Right lung (tissue), 5 donors: ENCODE measurements around the gene ZC3H13. TPM values are rescaled to one million over a fixed set of nuclear protein-coding genes. Genes with fewer than 3 reads are reported as not detected.
A peak's percentile ranks its signal among the peaks of the same experiment; 100 is the strongest.

Source experiments
- DNase-seq, 2 donors: peaks; one replicate each; pipeline ENCODE4 v3.0.0-alpha.2; 2013
- polyA plus RNA-seq, 5 donors: library from polyadenylated mRNA; unstranded; fragments of 120-200 nt; gene quantifications; one replicate each; pipeline versions ENCODE4 v1.2.1 to v1.2.3, GENCODE V29; 2013; ENCODE audit warnings: inconsistent platforms in 1 of 5, low replicate concordance in 1 of 5; ENCODE audit not compliant: insufficient read length in 5 of 5, insufficient read depth in 1 of 5

ZC3H13 gene
- polyA plus RNA-seq, 5 donors = 44.4 to 73.2 (median 64.5) TPM

- no peak for DNase-seq
These were observed 10.7 kb upstream of the ZC3H13 start for GRCh38 chr13:46063292-46063691.

GRCh38 chr13:46062185-46062584, 9.6 kb upstream of the ZC3H13 start:
- DNase-seq = no peak

DNA sequence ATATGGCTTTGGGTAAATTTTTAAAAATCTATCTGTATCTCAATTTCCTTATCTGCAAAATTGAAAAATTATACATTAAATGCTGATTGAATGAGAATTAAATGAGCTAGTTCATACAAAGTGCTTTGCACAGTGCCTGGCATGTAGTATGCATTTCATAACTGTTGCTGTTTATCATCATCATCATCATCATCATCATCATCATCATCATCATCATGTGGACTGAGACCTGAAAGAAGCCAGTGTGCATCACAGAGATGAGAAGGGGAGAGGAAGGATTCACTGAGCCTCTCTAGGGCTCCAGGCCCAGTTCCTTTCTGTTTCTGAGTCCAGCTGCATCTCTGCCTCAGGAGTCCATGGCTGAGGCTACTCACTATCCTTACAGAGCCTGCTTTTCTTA, 6.9 kb upstream of the ZC3H13 start:
- peak in 1 of 2 donors; percentile 2 for DNase-seq

GRCh38 chr13:46058268-46058667, 5.7 kb upstream of the ZC3H13 start:
- no peak for DNase-seq

- DNase-seq = no peak
These were observed 4.9 kb upstream of the ZC3H13 start for GRCh38 chr13:46057256-46058015.

DNA sequence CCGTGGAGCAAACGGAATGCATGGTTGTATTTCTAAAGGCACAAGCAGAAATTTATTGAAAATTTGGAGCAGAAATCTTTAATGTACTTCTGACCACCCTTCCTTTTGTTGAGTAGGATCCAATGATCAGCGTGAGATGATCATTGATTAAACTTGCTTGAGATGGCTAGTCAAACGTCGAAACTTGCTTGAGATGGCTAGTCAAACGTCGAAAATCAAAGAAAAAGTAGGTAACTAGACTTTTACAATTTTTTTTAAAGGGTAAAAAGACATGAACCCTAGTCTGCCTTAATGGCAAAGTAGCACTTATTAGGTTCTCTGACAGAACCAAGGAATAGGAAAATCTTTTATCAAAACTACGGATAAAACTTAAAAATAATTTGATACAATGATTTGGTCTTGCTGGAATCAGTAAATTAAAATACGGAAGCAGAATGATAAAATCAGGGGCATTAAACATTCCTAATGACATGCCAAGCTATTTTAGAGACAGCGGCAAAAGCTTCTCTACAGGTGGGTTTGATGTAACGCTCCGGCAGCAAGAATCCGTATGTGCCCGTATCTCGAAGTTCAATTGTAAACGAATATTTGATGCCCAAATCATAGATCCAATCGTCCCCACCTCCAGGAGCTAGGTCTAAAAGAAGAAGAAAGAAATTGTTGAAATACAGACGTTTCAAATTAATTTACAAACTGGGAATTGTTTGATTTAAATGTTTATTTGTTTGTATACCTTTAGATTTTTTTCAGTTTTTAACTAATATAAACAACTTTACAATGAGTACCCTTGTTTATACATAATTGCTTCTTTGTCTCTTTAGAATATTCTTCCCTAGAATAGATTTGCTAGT, 841 bp upstream of the ZC3H13 start:
- DNase-seq = peak in 1 of 2 donors; percentile 4

GRCh38 chr13:46051968-46052318, 603 bp downstream of the ZC3H13 start:
- no peak for DNase-seq

GRCh38 chr13:46050771-46051170, 1.8 kb downstream of the ZC3H13 start:
- DNase-seq = no peak

DNA sequence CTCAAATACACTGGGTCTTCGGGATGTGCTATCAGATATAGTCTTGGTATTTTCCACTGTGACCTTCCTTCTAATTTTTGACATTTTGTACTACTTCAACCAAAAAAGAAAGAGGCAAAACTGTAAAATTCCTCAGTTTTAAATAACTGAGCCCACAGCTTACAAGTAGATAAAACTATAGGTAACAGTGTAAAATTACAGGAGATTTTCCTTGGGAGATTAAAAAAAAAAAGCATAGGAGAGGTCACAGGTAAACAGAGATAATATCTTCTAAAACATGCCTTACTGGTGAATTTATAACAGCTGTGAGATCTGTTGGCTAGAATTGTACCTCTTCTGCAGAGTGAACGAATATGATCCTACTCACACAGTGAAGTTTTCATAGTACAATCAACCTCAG, 7.1 kb downstream of the ZC3H13 start:
- no peak for DNase-seq

DNA sequence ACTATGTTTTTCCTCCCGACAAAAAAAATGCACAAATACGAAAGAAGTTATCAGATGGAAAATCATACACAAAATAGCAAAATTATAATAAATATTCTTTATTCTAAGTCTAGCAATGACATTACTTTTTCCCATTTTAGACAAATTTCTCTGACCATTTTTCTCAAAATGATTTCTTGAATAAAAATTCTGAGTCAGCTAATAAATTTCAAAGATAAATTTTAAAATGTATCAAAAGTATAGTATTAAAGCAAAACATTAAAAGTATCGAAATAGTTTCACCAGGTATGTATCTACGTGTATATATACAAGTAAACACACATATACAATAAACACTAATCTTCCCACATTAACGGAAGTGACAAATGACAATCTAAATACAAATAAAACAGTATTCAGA, 8.9 kb downstream of the ZC3H13 start:
- no peak for DNase-seq

DNA sequence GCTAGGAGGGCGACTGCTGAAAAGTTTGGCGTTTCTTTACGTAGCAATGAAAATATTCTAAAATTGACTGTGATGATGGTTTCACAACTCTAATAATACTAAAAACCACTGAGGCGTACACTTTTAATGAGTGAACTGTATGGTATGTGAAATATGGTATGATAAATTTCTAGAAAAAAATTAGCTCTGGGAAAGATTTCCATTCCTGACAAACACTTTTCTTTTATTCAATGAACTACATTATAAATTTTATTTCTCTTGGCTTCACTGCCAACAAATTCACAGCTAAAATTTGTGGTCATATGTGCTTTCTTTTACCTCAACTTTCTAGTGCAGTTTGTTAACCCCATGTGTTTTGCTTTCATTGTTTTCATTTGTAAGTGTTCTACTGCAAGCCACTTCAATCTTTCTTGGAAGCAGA, 11.1 kb downstream of the ZC3H13 start:
- no peak for DNase-seq

DNA sequence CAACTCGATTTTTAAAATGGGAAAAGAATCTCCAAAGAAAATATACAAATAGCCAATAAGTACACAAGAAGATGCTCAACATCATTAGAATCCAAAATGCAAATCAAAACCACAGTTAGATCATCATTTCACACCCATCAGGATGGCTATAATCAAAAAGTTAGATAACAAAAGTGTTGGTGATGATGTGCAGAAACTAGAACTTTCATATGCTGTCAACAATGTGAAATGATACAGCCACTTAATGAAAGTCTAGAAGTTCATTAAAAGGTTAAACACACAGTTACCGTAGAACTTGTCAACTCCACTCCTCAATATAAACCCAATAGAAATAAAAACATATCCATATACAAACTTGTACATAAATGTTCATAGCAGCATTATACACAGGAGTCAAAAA, 11.8 kb downstream of the ZC3H13 start:
- no peak for DNase-seq

- no peak for DNase-seq
These were observed 12.9 kb downstream of the ZC3H13 start for GRCh38 chr13:46039411-46040182.

DNA sequence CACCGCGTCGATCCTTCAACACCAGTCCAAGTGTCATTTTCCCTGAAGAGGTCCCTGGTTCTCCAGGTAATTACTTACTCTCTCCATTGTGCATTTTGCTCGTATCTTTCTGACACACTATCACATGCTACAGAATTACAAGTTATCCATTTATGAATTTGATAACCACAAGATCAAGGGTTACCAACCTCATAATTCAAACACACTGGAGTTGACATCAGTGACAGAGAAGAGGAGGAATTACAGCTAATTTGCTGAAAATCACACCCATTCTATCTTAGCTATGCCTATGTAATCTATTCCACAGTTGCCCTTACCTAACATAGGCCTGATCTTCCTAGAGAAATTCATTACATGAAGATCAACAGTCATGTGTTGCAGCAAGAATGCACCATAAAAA, 14.2 kb downstream of the ZC3H13 start:
- DNase-seq = no peak

DNA sequence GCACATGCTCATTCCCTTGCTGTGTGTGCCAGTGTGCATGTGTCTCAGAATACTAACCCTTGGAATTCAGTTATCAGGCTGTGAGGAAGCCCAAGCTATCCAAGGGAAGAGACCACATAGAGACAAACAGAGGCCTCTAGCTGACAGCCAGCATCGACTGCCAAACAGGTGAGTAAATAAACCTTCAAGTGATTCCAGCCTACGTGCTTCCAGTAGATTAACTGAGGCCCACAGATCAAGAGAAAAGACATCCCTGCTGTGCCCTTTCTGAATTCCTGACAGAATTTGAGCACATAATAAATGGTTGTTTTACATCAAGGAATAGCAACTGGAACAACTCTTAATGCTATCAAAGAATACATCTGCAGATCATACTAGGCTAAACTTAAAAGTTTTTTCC, 17.5 kb downstream of the ZC3H13 start:
- DNase-seq = no peak

DNA sequence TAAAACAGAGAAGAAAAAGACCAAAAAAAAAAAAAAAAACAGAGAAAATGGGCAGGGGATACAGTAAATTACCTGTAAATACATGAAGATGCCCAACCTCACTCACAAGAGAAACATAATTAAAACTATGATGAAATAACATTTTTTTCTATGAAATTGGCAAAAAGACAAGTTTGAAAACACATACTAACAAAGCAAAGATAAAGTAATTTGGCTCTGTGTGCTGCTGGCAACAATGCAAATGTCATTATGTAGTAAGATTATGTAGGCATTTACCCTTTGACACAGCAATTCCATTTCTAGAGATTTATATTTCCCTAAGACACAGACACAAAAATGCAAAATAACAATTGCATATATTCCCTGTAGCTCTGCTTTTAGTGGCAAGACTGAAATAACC, 20.2 kb downstream of the ZC3H13 start:
- peak in 1 of 2 donors; percentile 3 for DNase-seq

- no peak for DNase-seq
These were observed 20.8 kb downstream of the ZC3H13 start for GRCh38 chr13:46031581-46032263.

- DNase-seq = no peak
These were observed 27.4 kb downstream of the ZC3H13 start for GRCh38 chr13:46025157-46025556.

- no peak for DNase-seq
These were observed 30.1 kb downstream of the ZC3H13 start for GRCh38 chr13:46022481-46022880.

DNA sequence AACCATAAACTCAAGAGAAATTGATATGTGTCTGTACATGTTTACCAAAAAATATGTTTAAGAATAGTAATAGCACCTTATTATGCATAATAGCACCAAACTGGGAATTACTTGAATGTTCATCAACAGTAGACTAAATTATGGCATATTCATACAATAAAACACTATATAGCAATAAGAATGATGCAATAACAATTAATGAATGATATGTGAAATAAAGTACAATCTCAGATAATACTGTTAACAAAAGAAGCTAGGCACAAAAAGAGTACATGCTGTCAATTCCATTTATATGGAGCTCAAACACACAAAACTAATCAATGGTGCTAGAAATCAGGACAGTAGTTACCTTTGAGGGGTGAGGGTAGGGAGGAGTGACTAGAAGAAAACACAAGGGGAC, 36.3 kb downstream of the ZC3H13 start:
- no peak for DNase-seq

DNA sequence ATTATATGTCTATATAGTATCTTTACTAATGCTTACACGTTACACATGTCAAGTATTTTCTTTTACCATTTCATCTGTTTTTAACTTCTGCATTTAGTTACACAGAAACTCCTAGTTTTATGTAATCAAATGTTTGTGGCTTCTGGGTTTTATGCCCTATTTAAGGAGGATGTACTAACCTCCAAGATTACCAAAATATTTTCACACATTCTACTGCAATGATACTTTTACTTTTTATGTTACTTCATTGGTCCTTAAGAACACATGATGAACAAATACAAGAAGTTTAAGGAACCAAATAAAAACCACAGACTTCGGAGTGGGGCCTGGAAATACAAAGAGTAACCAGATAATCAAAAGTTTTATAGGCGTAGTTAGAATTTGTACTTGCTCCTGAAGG, 37.2 kb downstream of the ZC3H13 start:
- DNase-seq = no peak

GRCh38 chr13:46012404-46012803, 40.1 kb downstream of the ZC3H13 start:
- no peak for DNase-seq
